DOHH2 (cell line): ENCODE measurements around the gene TPD52L2.

Experiments used
- H3F3A ChIP-seq: fragments of 200-600 bp; sonication (generic), shearing (Covaris generic); 2 replicates; pipeline ENCODE4 v1.6.0; 2016; ENCODE audit warnings: antibody characterized with exemption, mild to moderate bottlenecking; ENCODE audit not compliant: control insufficient read depth, insufficient read depth
- H3K27ac ChIP-seq: fragments of 200-600 bp; sonication (generic); 2 replicates; pipeline ENCODE4 v1.5.1; 2014; ENCODE audit warnings: low read depth, mild to moderate bottlenecking, low read length, moderate library complexity
- H3K27me3 ChIP-seq: fragments of 200-600 bp; sonication (generic); 2 replicates; pipeline ENCODE4 v1.6.1; 2014; ENCODE audit warnings: mild to moderate bottlenecking, low read length, mixed read lengths; ENCODE audit not compliant: control insufficient read depth
- H3K36me3 ChIP-seq: fragments of 200-600 bp; sonication (generic); 2 replicates; pipeline ENCODE4 v1.6.1; 2014; ENCODE audit warnings: mild to moderate bottlenecking, low read length, moderate library complexity, mixed read lengths; ENCODE audit not compliant: control insufficient read depth
- H3K4me1 ChIP-seq: fragments of 200-600 bp; sonication (generic); 2 replicates; pipeline ENCODE4 v1.6.1; 2014; ENCODE audit warnings: mild to moderate bottlenecking, low read length, mixed read lengths; ENCODE audit not compliant: control insufficient read depth
- H3K4me2 ChIP-seq: fragments of 200-600 bp; sonication (generic); 2 replicates; pipeline ENCODE4 v1.6.0; 2014; ENCODE audit warnings: mild to moderate bottlenecking, low read length, moderate library complexity
- H3K4me3 ChIP-seq: fragments of 200-600 bp; sonication (generic); 2 replicates; pipeline ENCODE4 v1.5.1; 2014; ENCODE audit warnings: mild to moderate bottlenecking, low read length, mixed read lengths
- H3K79me2 ChIP-seq: fragments of 200-600 bp; sonication (generic); 2 replicates; pipeline ENCODE4 v1.6.1; 2014; ENCODE audit warnings: mild to moderate bottlenecking, low read length, mixed read lengths; ENCODE audit not compliant: control insufficient read depth
- H3K9me2 ChIP-seq: fragments of 200-600 bp; sonication (generic); replicated peaks from 2 replicates; pipeline ENCODE4 v1.6.1; 2014; ENCODE audit warnings: mild to moderate bottlenecking, low read length, mixed read lengths; ENCODE audit not compliant: control insufficient read depth
- H3K9me3 ChIP-seq: fragments of 200-600 bp; sonication (generic); 2 replicates; pipeline ENCODE4 v1.6.1; 2014; ENCODE audit warnings: antibody characterized with exemption, low read length, mixed read lengths; ENCODE audit not compliant: control insufficient read depth, insufficient read depth
- H4K20me1 ChIP-seq: fragments of 200-600 bp; sonication (generic); 2 replicates; pipeline ENCODE4 v1.6.0; 2014; ENCODE audit warnings: low read depth, mild to moderate bottlenecking, antibody characterized with exemption, low read length, moderate library complexity; ENCODE audit not compliant: control insufficient read depth, insufficient read depth
- EZH2phosphoT487 ChIP-seq: fragments of 200-600 bp; sonication (generic); IDR thresholded peaks from 2 replicates; pipeline ENCODE4 v1.6.1; 2017; ENCODE audit warnings: borderline replicate concordance, mild to moderate bottlenecking, antibody characterized with exemption, low read length, moderate library complexity, mixed read lengths
- TF ChIP-seq, protein P1 (sequence below): fragments of 200-600 bp; sonication (generic); IDR thresholded peaks from one replicate; pipeline ENCODE4 v1.5.1; 2014; ENCODE audit warnings: antibody characterized with exemption, mild to moderate bottlenecking, low read depth, low read length; ENCODE audit not compliant: poor library complexity, severe bottlenecking

TPD52L2 gene

DNA sequence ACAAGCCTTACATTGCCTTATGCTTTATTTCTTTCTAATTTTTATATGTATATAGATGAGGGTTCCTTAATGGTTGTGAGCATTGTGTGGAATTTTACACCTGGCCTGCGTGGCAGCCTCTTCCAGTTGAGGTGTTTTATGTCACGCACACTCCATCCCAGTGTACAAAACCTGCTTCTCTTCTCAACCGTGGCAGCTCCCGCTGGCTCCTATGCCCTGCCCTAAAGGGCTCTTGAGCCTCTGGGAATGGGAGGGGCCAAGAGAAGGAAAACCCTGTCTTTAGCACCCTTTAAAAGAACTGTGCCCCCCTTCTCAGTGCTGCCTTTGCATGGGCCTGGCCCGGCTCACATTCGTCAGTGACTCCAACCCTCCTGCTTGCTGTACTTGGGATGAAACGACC lies 25.5 kb downstream of the TPD52L2 start:
- H3K9me2 ChIP-seq: no peaks in the 10 kb centered on the region
- H3K36me3 ChIP-seq: peaks cover 33% of the 10 kb centered on the region; the same call in 1 of the 2 replicates
- H3K4me1 ChIP-seq: peaks cover 7% of the 10 kb centered on the region
- TF ChIP-seq, protein P1, sequence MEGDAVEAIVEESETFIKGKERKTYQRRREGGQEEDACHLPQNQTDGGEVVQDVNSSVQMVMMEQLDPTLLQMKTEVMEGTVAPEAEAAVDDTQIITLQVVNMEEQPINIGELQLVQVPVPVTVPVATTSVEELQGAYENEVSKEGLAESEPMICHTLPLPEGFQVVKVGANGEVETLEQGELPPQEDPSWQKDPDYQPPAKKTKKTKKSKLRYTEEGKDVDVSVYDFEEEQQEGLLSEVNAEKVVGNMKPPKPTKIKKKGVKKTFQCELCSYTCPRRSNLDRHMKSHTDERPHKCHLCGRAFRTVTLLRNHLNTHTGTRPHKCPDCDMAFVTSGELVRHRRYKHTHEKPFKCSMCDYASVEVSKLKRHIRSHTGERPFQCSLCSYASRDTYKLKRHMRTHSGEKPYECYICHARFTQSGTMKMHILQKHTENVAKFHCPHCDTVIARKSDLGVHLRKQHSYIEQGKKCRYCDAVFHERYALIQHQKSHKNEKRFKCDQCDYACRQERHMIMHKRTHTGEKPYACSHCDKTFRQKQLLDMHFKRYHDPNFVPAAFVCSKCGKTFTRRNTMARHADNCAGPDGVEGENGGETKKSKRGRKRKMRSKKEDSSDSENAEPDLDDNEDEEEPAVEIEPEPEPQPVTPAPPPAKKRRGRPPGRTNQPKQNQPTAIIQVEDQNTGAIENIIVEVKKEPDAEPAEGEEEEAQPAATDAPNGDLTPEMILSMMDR: no peak
- no peak for TF ChIP-seq EZH2phosphoT487
- peaks cover 9% of the 10 kb centered on the region for H3F3A ChIP-seq
- H3K27ac ChIP-seq: no peak overlapping the region
- H3K4me2 ChIP-seq: no peak overlapping the region
- peaks cover 3% of the 10 kb centered on the region for H3K79me2 ChIP-seq
- H3K4me3 ChIP-seq: no peak overlapping the region
- no peaks in the 10 kb centered on the region for H3K9me3 ChIP-seq
- H4K20me1 ChIP-seq: 0 out of 2 replicates have a peak, but pooled peaks cover 3% of the 10 kb centered on the region
- H3K27me3 ChIP-seq: no peaks in the 10 kb centered on the region

DNA sequence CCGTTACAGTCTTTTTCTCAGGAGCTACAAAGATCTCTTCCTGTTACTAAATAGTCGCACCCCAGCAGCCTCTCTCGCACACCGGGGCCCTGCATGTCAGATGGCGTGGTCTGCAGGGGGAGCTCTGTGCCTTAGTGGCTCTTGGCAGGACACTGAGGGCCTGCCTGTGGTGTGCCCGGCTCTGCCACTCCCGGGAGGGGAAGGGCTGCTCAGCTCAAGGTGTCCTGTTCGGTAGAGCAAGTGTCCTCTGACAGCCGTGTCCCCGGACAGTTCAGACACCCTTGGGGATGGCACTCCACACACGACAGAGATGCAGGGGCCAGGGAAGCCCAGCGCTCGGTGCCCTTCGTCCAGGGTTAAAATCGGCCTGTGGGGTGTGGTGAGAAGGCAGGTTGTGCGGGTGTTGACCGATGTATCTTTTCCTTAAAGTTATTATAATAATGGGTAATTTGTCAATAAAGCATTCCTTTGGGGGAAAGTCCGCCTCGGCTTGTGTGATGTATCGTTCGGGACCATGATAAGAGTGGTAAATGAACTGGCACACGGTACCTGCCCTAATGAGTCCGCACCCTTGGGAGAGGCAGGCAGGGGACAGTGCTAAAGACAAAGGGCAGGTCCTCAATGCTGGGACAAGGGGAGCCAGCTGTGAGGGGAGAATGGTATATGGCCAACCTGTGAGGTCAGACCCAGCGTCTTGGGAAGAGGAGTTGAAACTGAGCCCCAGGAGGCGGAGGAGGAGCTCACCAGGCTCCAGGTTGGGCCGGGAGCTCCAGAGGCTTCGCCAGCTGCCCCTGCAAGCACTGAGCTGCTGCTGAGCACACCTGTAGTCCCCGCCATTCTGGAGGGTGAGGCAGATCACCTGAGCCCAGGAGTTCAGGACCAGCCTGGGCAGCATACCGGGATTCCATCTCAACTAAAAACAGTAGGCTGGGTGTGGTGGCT lies 26.3 kb downstream of the TPD52L2 start:
- H3K36me3 ChIP-seq: peaks cover 32% of the 10 kb centered on the region
- no peak overlapping the region for H3K4me3 ChIP-seq
- no peak overlapping the region for H3K4me2 ChIP-seq
- H3K27me3 ChIP-seq: no peaks in the 10 kb centered on the region
- H3K27ac ChIP-seq: no peak overlapping the region
- H3K9me3 ChIP-seq: no peaks in the 10 kb centered on the region
- H3F3A ChIP-seq: peaks cover 14% of the 10 kb centered on the region
- no peaks in the 10 kb centered on the region for H3K9me2 ChIP-seq
- TF ChIP-seq, protein P1: no peak
- TF ChIP-seq EZH2phosphoT487: no peak
- peaks cover 10% of the 10 kb centered on the region for H3K79me2 ChIP-seq
- H4K20me1 ChIP-seq: peaks cover 5% of the 10 kb centered on the region
- peaks cover 12% of the 10 kb centered on the region for H3K4me1 ChIP-seq

DNA sequence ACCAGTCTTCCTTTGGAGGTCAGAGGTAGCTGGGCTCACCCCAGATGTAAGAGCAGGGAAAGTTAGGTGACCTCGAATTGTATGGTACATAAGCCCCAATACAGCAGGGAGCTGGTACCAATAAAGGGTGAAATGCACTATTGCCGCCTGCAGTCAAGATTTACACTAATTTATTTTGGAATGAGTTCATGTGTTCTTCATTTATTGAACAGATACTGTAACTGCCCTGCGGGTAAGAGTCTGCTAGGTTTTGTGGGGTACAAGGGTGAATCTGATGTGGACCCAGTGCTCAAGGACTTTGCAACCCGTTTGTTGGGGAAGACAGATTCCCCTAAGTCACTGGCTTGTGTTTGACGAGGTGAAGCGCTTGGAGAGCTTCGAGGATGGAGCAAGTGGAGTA lies 27.3 kb downstream of the TPD52L2 start:
- no peaks in the 10 kb centered on the region for H3K9me2 ChIP-seq
- no peaks in the 10 kb centered on the region for H3K9me3 ChIP-seq
- H3K79me2 ChIP-seq: peaks cover 20% of the 10 kb centered on the region
- H3F3A ChIP-seq: peaks cover 14% of the 10 kb centered on the region
- H3K27ac ChIP-seq: no peak overlapping the region
- H3K4me3 ChIP-seq: no peak overlapping the region
- H3K4me1 ChIP-seq: peaks cover 19% of the 10 kb centered on the region
- peaks cover 11% of the 10 kb centered on the region for H4K20me1 ChIP-seq
- no peak overlapping the region for H3K4me2 ChIP-seq
- H3K36me3 ChIP-seq: peaks cover 33% of the 10 kb centered on the region
- TF ChIP-seq EZH2phosphoT487: no peak
- TF ChIP-seq, protein P1: no peak
- H3K27me3 ChIP-seq: no peaks in the 10 kb centered on the region
